Stimulated activated CD8-positive, alpha-beta memory T cell treated with anti-CD3 and anti-CD28 coated beads, Interleukin-15, amount 100 ng/mL, for 1 hour (primary cell): ENCODE results near the gene PTAR1.

Source experiments
- DNase-seq: peaks from one replicate; pipeline ENCODE4 v3.0.0-alpha.2; 2020; ENCODE audit warnings: low read depth

PTAR1 gene

GRCh38 chr9:69750085-69750484, 9.7 kb downstream of the PTAR1 start:
- DNase-seq = no peak

DNA sequence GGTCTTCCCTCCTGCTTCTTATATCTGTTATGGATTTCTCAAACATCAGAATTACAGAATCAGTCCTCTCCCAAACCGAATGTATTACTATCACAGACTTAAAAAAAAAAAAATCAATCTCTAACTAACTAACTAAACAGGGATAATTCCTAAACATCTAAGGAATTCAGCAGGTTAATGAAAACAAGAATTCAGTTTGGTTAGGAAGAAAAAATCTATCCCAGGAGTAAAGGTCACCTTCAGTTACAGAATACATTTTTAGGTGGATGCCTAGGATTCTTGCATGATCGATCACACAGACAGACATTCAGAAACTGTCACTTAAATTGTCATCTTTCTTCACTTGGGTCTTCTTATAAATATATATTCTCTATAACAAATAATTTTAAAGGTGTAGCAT, 11.5 kb downstream of the PTAR1 start:
- no peak for DNase-seq

- no peak for DNase-seq
These were observed 12.8 kb downstream of the PTAR1 start for GRCh38 chr9:69746859-69747560.

- DNase-seq = no peak
These were observed 13.9 kb downstream of the PTAR1 start for GRCh38 chr9:69745716-69746437.

- DNase-seq = no peak
These were observed 15.0 kb downstream of the PTAR1 start for GRCh38 chr9:69744688-69745380.

- DNase-seq = no peak
These were observed 15.9 kb downstream of the PTAR1 start for GRCh38 chr9:69743930-69744329.

DNA sequence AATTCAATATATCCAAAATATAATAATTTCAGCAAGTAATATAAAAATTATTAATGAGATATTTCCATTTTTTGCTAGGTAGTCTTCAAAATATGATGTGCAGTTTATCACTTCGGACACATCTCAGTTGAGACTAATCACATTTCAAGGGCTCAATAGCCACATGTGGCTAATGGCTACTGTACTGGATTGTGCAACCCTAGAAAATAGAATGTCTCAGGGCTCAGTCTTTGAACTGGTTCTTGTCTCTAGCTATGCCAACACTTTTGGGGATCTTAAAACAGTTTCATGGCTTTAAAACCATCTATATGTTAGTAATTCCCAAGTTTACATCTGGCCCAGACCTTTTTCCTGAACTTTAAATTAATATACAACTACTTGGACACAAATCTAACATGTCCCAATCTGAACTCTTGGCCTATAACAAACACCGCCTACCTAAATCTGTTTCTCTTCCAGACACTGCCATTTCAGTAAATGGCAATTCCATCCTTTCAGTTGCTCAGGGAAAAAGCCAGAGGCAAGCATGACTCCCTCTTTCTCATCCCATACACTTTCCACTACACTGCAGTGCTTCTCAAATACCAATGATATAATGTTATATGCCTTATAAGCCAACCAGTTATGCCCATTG, 18.8 kb downstream of the PTAR1 start:
- no peak for DNase-seq

- no peak for DNase-seq
These were observed 28.5 kb downstream of the PTAR1 start for GRCh38 chr9:69731348-69731747.

GRCh38 chr9:69719983-69720382, 39.8 kb downstream of the PTAR1 start:
- DNase-seq = no peak

GRCh38 chr9:69719367-69719766, 40.4 kb downstream of the PTAR1 start:
- no peak for DNase-seq

DNA sequence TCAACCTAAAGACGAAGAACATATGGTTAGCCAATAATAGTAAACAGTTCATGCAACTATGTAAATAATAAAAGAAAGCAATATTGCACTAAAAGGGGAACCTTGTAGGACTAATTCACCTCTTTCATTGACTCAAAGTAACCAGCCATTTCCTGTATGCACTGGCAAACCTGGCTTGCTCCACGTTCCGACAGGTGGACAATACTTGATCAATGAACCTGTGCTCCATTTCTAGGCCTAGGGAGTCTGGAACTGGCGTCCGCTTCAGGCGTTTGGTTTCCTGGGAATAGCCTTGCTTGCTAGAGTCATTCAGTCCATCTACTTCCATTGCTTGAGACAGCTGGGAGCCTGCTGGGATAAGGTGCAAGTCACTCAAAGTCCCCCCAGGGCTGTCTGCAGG, 41.6 kb downstream of the PTAR1 start:
- DNase-seq = no peak

- DNase-seq = no peak
These were observed 44.0 kb downstream of the PTAR1 start for GRCh38 chr9:69715825-69716224.

DNA sequence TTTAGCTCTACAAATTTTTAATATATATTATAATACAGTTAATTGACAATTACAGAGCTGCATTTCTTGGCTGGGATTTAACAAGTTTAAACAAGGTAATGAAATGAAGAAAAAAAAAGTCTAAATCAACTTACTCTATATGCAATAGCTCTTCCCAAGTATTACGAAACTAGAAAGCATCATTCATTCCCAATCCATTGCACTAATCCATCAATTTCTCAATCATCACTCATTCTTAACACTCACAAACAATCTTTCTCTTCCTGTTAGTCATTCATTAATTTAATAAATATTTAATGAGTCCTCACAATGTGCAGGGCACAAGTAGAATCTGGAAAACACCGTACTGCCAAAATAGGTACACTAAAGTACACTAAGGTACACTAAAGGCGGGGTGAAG, 44.7 kb downstream of the PTAR1 start:
- no peak for DNase-seq

GRCh38 chr9:69697475-69697874, 62.3 kb downstream of the PTAR1 start:
- DNase-seq = no peak

DNA sequence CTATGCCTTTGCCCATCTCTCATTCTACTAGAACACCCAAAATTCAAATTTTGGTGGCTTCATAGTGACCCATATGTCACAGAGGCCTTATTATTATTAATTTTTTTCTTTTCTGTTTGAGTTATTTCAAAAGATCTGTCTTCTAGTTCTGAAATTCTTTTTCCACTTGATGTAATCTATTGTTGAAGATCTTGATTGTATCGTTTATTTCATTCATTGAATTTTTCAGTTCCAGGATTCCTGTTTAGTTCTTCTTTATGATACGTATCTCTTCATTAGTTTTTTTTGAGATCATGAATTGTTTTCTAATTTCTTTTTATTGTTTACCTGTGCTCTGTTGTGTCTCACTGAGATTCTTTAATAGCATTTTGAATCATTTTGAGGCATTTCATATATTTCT, 63.0 kb downstream of the PTAR1 start:
- no peak for DNase-seq

DNA sequence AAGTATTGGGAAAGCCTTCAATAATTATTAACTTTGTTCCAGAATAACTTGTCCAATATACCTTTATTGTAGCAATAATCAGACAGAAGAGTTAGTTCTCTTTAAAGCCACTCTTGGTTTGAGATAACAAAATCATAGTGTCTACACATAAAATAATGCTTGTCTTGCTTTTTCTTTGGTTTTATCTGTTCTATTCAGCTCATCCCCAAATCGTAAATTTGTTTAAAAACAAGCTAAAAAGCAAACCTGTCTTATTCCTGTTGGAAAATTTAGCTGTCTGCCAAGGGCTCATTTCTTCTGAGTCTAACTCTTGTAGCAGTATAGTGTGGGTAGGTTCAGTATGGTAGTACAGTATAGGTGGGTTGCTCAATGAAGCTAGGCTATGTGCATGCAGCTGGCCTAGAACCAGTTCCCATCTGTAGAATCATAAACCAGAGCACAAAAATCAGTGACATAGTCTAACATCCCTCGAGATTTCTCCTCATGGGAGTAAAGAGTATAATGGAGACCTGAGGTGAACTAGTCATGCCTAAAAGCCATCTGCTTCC, 69.7 kb downstream of the PTAR1 start:
- DNase-seq = no peak

- no peak for DNase-seq
These were observed 75.9 kb downstream of the PTAR1 start for GRCh38 chr9:69683927-69684326.

- no peak for DNase-seq
These were observed 80.8 kb downstream of the PTAR1 start for GRCh38 chr9:69678843-69679538.

DNA sequence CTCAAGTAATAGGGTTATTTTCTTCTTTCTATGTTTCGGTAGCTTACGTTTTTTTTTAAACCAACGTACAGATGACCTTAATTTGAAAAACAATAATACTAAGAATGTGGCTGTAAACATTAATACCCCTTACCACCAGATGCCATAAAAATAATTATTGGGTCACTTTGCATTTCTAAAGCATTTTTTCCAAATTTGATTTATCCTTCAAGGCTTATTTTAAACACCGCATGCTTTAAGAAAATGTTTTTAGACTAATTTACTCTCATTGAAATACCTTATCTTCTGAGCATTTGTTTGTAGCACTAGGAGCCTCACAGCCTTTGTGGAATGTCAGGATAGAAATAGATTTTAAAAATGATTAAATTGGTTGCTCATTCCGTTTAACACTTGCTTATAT, 81.9 kb downstream of the PTAR1 start:
- DNase-seq = no peak

GRCh38 chr9:69675563-69675962, 84.2 kb downstream of the PTAR1 start:
- no peak for DNase-seq

DNA sequence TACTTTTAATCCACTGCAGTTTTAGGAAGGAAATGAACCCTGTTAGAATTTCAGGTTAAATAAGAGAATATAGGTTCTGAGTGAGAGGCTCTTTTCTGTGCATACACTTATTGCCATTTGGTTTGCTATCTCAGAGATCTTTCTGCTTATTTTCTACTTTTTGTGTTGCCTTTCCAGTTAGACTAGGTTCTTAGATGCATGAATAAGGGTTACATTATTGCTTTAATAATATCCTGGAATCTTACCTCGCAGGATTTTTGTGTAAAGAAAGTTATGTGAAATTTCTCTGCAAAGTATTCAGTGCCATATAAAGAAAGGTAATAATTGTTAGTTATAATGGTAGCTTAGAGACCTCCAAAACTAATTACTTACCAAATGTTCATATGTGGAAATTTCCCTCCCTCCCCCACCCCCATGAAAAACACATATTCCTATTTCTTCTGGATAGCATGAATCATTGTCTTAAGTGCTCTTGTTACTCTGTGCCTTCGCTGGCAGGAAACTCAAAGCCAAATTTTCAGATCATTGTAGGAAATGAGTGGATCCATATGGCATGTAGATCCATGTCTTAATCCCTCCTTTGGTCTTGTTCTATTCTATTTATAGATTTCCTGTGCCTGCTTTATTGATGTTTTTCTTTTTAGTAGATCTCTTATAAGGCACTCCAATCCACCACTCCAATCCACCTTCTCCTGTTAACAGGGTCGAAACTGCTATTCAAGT, 84.9 kb downstream of the PTAR1 start:
- no peak for DNase-seq
